ELF-1 (cell line): ENCODE measurements around the gene CD300C.
"Not testable (repeated sequence)": the region's sequence is repeated elsewhere in the genome, so short reads cannot be mapped to it uniquely, and the experiment has no call there.

Experiments
- DNase-seq: peaks from one replicate; pipeline ENCODE4 v3.0.0-alpha.2; 2016; ENCODE audit warnings: low read depth, low spot score

CD300C gene

DNA sequence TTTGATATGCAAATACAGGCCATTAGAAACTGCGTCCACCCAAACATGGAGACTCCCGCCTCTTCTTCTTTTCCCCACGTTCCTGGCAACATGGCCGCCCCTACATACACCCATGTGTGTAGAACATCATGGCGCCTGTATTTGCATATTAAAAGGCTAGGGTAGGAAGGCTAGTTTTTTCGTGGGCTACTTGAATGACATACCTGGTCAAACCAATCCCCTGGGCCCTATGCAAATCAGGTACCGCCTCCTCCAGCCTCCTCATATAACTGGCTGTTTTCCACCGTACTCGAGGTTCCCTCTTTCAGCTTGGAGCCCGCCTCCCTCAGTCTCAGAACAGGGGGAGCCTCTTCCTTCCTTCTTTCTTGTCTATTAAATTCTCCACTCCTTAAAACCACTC lies 13.8 kb downstream of the CD300C start:
- peak; percentile 90 for DNase-seq

DNA sequence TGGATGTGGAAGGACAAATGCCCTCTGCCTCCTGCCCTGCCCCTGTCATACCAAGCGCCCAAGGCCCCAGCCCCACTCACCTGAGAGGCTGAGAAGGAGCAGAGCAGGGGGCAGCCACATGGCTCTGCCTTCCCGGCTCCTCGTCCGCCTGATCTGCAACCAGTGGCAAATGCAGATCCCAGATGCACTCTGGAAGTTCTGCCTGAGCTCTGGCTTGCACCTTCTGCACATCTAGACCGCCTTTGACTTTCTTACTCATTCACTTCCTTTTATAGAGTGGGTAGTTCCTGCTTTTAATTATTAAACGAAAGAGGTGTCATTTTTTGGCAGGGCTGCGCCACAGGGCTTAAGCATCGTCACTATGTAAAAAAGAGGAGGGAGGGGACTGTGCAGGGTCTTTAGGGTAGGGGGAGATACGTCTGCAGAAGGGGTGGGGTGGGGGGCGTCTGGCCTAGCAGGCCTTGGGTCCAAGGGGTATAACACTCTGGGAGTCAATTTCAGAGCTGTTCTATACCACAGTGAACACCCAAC lies 14.6 kb downstream of the CD300C start, which contains the start of gene CD300LB:
Gene CD300LB (minus strand): TSS at position 245 of the 531 bp plus-strand sequence. CDS start 125 bp downstream, at position 120.
- DNase-seq = no peak

DNA sequence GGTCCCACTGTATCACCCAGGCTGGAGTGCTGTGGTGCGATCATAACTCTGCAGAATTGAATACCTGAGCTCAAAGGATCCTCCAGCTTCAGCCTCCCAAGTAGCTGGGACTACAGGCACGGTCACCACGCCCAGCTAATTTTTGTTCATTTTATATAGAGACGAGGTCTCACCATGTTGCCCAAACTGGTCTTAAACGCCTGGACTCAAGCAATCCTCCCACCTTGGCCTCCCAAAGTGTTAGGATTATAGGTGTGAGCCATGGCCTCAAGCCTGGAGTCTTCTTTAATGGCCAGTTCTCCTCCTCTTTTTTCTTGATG lies 15.1 kb downstream of the CD300C start:
- DNase-seq = no peak

DNA sequence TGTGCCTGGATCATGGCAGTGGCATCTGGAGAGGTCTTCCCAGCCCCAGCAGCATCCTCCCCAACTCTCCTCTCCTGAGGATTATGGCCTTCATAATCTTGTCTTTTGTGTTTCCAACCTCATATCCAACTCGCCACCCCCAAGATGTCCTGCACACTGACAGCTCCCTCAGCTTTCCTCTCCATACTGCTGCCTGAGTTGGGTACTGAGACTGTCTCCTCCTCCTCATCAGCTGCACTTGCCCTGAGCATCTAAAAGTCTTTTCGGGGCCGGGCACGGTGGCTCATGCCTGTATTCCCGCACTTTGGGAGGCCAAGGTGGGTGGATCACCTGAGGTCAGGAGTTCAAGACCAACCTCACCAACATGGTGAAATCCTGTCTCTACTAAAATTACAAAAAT lies 16.7 kb downstream of the CD300C start:
- no peak for DNase-seq

DNA sequence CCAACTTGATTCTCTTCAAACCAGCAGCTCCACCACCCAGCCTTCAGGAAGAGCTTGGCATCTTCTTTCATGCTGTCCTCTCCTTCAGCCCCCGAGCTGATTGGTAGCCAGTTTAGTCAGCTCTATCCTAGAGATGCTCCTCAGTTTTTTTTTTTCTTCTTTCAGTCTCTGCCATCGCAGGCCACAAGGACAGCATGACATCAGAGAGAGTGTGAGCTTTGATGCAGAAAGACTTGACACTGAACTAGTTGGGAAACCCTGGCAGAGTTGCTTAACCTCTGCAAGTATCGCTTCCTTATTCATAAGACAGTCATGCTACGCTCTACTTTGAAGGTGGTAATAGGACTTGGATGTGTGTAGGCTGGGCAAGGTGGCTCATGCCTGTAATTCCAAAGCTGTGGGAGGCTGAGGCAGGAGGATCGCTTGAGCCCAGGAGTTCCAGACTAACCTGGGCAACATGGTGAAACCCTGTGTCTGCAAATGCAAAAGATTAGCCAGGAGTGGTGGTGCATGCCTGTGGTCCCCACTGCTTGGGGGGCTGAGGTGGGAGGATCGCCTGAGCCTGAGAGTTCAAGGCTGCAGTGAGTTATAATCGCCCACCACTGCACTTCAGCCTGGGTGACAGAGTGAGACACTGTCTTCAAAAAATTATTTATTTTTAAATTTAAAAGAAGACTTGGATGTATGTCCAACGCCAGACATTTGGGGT lies 17.3 kb downstream of the CD300C start:
- DNase-seq = no peak

DNA sequence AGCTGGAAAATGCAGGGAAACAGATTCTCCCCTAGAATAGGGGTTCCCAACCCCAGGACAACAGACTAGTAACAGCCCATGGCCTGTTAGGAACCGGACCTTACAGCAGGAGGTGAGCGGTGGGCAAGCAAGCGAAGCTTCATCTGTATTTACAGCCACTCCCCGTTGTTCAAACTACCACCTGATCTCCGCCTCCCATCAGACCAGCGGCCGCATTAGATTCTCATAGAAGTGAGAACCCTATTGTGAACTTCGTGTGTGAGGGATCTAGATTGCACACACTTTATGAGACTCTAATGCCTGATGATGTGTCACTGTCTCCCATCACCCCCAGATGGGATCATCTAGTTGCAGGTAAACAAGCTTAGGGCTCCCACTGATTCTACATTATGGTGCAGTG lies 18.2 kb downstream of the CD300C start:
- DNase-seq = no peak

DNA sequence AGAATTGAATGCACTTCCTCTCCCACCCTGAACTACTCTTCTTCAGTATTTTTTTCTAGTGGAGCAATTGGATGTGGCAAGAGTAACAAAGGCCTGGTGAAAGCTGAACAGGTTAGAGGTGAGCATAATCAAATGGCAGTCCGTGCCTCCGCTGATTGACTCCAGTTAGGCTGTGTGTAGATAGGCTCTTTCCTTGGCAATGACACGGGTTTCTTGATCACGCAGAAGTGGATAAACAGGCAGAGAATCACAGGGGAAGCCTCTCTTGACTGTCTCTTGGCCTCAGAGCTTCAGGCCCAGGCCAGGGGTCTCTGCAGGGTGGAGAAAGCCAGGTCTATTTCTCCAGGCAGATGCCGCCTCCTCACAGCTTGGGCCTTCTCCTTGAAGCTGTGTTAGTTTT lies 18.8 kb downstream of the CD300C start:
- DNase-seq = no peak

DNA sequence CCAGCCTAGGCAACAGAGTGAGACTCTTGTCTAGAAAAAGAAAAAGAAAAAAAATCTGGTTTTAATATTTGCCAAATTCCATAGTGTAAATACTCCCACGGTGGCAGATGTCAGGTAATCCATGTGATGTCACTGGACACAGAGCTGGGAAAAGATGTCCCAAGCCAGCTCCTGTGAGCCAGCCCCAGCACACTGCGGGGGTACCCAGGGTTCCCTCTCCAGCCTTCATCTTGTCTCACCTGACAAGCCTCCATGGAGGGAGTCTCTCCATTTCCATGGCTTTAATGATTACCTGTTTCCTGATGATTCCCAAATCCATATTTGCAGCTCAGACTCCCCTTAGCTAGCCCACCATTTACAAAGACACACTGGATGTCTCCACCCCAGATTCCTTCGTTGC lies 19.2 kb downstream of the CD300C start:
- no peak for DNase-seq

DNA sequence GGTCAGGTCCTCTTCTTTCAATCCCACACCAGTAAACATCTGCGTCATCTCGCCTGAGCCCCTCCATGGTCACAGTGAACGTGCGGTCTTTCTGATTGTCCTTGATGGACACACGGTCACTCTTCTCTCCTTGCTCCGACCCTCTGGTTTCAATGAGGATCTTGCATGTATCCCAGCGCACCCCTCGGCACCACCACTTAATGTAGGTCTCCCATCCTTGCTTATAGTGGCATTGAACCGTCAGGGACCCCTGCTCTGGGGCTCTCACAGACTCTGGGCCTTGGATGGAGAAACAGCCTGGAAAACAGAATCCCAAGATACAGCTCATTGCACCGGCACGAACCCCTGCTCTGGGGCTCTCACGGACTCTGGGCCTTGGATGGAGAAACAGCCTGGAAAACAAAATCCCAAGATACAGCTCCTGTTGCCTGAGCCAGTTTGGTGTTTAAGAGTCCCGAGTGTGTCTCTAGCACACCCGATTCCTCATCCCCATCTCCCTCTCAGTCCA lies 20.1 kb downstream of the CD300C start:
- no peak for DNase-seq

DNA sequence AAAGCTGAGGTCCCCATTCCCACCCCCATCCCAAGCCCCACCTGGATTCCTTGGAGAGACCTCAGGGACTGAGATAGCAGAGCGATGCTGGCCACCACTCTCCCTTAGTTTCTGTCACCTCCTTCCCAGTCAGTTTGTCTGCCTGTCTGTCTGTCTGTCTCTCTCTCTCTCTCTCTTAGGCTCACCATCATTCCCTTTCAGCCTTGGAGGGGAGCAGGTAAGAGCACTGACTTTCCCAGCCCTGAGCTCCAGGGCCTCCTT lies 20.5 kb downstream of the CD300C start:
- no peak for DNase-seq

DNA sequence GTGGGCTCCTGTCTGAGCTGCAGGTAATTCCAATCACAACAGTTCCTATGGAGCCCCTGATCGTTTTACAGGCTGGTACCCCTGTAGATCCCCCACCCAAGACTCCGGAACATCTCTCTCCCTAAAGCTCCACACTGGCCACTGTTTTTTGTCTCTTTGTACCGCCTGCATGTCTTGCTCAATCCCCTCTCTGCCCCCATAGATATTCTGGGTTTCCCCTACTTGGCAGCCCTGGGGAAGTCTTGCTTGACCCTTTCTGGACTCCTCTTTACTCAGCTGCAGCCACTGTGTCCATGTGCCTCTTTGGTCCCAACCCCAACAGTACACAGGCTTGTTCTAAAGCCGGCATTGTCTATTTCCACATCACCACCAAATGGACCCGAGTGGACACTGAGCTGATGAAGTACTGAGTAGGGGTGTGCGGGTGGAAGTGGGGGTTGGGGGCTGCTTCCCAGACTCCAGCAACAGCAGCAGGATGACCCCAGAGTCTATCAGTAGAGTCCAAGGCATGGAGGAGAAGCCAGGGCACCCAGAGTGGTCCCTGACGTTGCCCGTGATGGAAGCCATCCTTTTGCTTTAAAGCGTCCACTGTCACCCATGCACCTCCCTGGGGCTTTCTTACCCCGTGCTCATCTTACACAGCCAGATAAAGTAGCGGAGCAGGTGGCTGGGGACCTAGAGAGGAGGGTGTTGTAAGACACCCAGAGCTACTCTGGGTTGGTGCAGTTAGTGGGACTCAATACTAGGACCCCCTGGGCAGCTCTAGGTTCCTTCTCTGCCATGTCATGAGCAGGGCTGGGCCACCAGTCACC lies 21.1 kb downstream of the CD300C start:
- no peak for DNase-seq

DNA sequence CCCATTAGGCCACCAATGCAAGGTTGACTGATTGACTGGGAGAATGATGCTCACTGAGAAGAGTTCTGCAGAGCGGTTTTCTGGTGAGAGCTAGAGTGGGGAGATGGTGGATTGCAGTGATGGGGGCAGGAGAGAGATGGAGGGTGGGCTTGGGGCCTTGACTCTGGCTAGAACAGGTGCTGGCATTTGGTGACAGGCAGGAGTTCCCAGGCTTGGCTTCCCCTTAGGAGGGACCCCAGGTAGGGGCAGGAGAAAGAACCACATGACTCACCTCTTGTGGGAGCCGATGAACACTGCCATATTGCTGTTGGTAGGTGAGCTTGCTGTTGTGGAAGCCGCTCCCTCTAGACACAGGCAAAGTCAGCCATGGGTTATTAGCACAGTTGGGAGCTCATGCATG lies 22.6 kb downstream of the CD300C start:
- DNase-seq = no peak

DNA sequence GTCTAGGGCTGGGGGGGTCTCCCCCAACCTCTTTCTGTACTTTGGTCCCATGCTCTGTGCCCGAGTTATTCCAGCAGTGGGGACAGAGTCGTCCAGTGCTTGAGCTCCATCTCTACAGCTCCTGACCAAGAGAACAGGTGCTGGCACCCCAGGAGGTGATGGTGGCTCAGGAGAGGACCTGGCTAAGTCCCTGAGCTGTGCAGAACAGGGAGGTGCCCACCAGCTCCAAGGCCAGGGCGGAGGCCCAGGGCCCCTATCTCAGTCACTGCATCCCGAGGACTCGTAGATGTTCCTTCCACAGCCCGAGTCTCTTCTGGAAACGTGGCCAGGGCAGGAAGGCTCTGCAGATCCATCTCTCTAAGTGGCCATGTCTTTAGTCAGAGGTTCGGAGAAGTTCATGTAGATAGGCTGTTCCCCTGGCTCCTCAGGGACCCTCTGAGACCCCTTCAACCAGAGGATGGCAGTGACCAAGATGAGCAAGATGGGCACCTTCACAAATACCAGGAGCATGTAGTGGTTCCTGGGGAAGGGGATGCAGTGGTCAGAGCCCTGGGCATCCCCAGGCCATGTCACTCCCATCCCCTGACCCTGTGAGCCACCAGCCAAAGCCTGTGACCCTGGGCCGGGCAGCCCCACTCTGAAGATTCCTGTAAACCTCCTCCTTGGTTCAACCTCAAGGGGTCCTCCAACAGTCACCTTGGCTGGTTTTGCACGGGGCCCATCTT lies 23.4 kb downstream of the CD300C start:
- no peak for DNase-seq

DNA sequence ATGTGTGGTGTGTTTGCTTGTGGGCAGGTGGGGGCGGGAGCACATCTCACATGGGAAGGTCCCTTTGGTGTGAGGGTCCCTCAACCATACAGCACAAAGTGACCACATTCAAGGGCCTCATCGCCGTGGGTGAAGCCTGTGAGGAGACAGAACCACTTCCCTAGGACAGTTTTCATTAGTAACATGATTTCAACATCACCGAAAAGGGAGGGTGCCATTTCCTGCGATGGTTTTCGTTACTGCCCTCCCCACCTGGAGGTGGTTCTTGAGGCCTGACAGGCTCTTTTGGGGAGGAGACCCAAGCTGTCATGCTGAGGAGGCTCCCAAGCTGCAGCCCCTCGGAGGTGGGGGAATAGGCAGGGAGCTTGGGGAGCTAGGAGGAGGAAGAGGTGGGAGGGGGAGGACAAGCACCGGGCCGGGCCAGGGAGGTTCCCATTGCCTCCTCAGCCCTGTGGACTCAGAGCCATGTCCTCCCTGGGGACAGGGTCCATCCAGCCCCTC lies 24.2 kb downstream of the CD300C start:
- no peak for DNase-seq

DNA sequence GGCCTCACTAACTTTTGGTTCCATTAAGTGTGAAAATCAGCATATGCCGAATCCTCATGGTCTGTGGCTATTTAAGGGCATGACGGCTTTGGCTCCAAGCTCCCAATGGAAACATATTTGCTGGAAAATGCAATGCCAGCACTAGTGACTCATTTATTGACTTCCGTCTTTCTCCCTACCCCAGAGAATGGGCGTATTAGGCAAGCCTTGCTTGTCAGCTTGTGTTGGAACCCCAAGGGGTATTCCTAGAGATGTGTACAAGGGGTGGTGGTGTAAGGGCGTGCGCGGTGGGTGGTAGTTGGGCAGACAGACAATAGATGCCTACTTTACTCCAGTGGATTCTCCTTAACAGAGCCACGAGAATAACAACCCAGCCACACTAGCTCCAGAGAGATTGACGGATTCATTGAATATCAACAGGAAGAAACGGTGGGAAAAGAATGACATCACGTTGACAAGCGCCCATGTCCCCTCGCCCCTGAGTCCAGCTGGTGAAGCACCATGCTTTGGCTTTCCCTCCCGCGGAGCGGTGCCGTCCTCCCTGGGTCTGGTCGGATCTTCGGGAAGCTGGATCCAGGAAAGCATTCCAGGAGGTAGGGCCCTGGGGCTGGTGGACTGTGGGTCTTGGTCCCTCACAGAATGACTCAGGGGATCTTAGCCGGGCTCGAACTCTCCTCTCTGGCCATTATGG lies 25.0 kb downstream of the CD300C start:
- DNase-seq = no peak

DNA sequence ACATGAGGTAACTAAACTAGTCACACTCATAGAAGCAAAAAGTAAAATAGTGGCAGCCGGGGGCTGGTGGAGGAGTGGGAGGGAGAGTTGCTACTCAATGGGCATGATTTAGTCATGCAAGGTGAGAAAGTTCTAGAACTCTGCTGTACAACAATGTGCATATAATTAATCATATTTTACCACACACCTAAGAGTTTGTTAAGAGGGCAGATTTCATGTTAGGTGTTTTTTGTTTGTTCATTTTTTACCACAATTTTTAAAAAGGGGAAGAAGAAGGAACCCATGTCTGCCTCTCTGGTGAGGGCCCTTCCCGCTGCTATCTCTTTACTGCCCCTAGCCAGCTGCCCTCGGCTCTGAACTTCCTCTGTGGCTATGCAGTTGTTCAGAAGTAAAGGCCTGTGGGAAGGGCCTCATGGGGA lies 25.9 kb downstream of the CD300C start:
- DNase-seq = no peak

DNA sequence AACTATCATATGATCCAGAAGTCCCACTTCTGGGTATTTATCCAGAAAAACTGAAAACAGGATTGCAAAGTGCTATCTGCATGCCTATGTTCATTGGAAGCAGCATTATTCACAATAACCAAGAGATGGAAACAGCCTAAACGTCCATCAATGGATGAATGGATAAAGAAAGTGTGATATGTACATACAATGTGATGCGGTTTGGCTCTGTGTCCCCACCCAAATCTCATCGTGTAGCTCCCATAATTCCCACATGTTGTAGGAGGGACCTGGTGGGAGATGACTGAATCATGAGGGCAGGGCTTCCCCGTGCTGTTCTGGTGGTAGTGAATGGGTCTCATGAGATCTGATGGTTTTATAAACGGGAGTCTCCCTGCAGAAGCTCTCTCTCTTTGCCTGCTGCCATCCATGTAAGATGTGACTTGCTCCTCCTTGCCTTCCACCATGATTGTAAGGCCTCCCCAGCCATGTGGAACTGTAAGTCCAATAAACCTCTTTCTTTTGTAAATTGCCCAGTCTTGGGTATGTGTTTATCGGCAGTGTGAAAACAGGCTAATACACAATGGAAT lies 27.4 kb downstream of the CD300C start:
- DNase-seq = not testable (repeated sequence)

DNA sequence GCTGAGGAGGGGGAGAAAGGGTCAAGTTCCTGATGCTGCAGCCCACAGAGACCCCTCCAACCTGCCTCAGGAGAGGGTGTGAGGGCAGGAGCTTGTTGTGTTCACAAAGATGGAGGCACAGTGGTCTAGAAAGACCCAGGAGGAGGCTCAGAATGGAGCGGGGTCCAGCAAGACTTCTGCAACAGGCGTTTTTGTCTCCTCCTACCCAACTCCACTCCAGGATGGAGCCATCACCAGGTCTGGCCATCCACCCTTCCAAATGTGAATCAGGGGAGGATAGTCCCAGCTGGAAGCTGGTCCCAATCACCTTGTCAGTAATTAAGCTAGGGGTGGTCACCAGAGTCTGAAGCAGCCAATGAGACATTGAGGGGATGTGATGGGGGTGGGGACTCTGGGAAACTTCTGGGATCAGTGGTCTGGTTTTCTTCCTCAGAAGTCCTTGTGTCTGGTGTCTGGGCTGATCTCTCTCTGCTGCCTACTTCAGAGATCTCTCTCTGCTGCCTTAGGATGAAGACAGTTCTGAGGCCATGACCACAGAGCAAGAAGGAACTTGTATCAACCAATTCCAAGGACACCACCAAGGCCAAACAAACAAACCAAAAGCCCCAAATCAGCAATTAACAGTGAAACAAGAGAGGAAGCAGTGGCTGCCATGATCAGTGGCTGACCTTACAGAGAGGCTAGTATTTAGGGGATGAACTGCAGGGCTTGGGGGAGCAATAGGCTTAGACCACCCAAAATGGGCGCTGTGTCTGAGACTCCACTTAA lies 29.2 kb downstream of the CD300C start:
- DNase-seq = no peak

DNA sequence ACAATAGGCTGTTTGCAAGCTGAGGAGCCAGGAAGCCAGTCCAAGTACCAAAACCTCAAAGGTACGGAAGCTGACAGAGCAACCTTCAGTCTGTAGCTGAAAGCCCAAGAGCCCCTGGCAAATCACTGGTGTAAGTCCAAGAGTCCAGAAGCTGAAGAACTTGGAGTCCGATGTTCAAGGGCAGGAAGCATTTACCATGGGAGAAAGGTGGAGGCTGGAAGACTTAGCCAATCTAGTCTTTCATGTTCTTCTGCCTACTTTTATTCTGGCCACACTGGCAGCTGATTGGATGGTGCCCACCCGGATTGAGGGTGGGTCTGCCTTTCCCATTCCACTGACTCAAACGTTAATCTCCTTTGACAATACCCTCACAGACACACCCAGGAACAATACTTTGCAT lies 30.0 kb downstream of the CD300C start:
- DNase-seq = no peak

DNA sequence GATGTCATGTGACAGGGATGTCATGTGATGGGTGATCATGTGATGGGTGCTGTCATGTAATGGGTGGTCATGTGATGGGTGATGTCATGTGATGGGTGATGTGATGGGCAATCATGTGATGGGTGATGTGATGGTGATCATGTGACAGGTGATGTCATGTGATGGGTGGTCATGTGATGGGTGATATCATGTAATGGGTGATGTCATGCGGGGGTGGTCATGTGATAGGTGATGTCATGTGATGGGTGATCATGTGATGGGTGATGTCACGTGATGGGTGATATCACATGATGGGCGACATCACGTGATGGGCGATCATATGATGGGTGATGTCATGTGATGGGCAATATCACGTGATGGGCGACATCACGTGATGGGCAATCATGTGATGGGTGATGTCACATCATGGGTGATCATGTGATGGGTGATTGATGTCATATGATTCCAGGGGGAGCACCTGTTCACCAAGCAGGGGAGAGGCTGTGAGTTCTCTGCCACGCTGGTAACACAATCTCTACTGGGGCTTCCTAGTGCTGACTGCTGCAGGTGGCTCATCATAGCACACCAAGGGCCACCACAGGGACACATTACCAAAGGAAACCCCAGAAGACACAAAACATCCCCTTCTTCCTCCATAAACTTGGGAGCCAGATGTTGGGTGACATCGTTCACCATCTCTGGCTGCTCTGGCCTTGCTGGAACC lies 31.1 kb downstream of the CD300C start:
- DNase-seq = no peak
